ENCODE measurements around the gene PITRM1. TPM values are rescaled to one million over a fixed set of nuclear protein-coding genes. Genes with fewer than 3 reads are reported as not detected.
"Not testable (repeated sequence)": the region's sequence is repeated elsewhere in the genome, so short reads cannot be mapped to it uniquely, and the experiment has no call there.

PITRM1 gene
- polyA plus RNA-seq (62.2 and 77.2 TPM in 2 replicates), polyA minus RNA-seq (69.6 and 75.7 TPM in 2 replicates)

- Histone ChIP-seq H3F3A (ENCODE audit: insufficient read depth, low read length, poor library complexity, severe bottlenecking) (no peaks in the 10 kb centered on the region), H3K4me2 (ENCODE audit: low read length) (peak within 1 kb of the TSS; percentile 62), H3K4me3 (ENCODE audit: low read length) (peak within 1 kb of the TSS; percentile 96), H3K9me3 (ENCODE audit: low read length) (no peaks in the 10 kb centered on the region), H3K36me3 (ENCODE audit: insufficient read depth, low read length) (no peaks in the 10 kb centered on the region), H3K9ac (ENCODE audit: low read length) (peak within 1 kb of the TSS; percentile 87), H2AFZ (ENCODE audit: low read depth, low read length) (peak within 1 kb of the TSS; percentile 79), H3K27ac (ENCODE audit: low read length) (peak within 1 kb of the TSS; percentile 79), H3K27me3 (ENCODE audit: insufficient read depth, low read depth, low read length) (no peaks in the 10 kb centered on the region), H3K9me2 (ENCODE audit: insufficient read depth, low read length) (no peaks in the 10 kb centered on the region), H4K20me1 (ENCODE audit: insufficient read depth) (no peaks in the 10 kb centered on the region), H3K79me2 (replicated peaks; ENCODE audit: insufficient read depth, low read length) (peaks cover 3% of the 10 kb centered on the region)
- no peak for TF ChIP-seq EZH2 (IDR thresholded peaks at IDR 0.05; ENCODE audit: borderline replicate concordance, insufficient read depth, low read length, poor library complexity, severe bottlenecking)
- TF ChIP-seq POLR2AphosphoS5 (IDR thresholded peaks at IDR 0.05): peak; percentile 99
- TF ChIP-seq MXI1 (conservative IDR thresholded peaks at IDR 0.05; ENCODE audit: poor library complexity, severe bottlenecking): peak; percentile 89
- no peak for TF ChIP-seq TAF1 (IDR thresholded peaks at IDR 0.05; ENCODE audit: low read depth)
- TF ChIP-seq REST (IDR thresholded peaks at IDR 0.05; ENCODE audit: borderline replicate concordance): peak; percentile 80
- TF ChIP-seq CTCF (IDR thresholded peaks at IDR 0.05; ENCODE audit: poor library complexity, severe bottlenecking): no peak
- peak; percentile 55 for TF ChIP-seq SMC3 (conservative IDR thresholded peaks at IDR 0.05; ENCODE audit: poor library complexity)
- peak; percentile 33 for TF ChIP-seq EP300 (conservative IDR thresholded peaks at IDR 0.05; ENCODE audit: poor library complexity, severe bottlenecking)
- peak; percentile 55 for TF ChIP-seq RAD21 (conservative IDR thresholded peaks at IDR 0.05)
Observed at GRCh38 chr10:3172446-3173170, at the start of gene PITRM1. TSS of gene PITRM1 (minus strand) at chr10:3172782. CDS start at chr10:3172772, 10 bp downstream.

- Histone ChIP-seq H3K27me3 (ENCODE audit: insufficient read depth, low read depth, low read length) (no peaks in the 10 kb centered on the region), H3K4me2 (ENCODE audit: low read length) (no peak overlapping the region), H3K79me2 (replicated peaks; ENCODE audit: insufficient read depth, low read length) (no peaks in the 10 kb centered on the region), H3K4me3 (ENCODE audit: low read length) (no peak overlapping the region), H3K36me3 (ENCODE audit: insufficient read depth, low read length) (no peaks in the 10 kb centered on the region), H4K20me1 (ENCODE audit: insufficient read depth) (no peaks in the 10 kb centered on the region), H3K9me2 (ENCODE audit: insufficient read depth, low read length) (no peaks in the 10 kb centered on the region), H2AFZ (ENCODE audit: low read depth, low read length) (no peak overlapping the region), H3K27ac (ENCODE audit: low read length) (no peak overlapping the region), H3K9ac (ENCODE audit: low read length) (no peak overlapping the region), H3F3A (ENCODE audit: insufficient read depth, low read length, poor library complexity, severe bottlenecking) (no peaks in the 10 kb centered on the region), H3K9me3 (ENCODE audit: low read length) (no peaks in the 10 kb centered on the region)
- no peak for TF ChIP-seq EZH2 (IDR thresholded peaks at IDR 0.05; ENCODE audit: borderline replicate concordance, insufficient read depth, low read length, poor library complexity, severe bottlenecking)
- TF ChIP-seq POLR2AphosphoS5 (IDR thresholded peaks at IDR 0.05): no peak
- no peak for TF ChIP-seq MXI1 (conservative IDR thresholded peaks at IDR 0.05; ENCODE audit: poor library complexity, severe bottlenecking)
- TF ChIP-seq EP300 (conservative IDR thresholded peaks at IDR 0.05; ENCODE audit: poor library complexity, severe bottlenecking): no peak
- TF ChIP-seq RAD21 (conservative IDR thresholded peaks at IDR 0.05): peak; percentile 29
- peak; percentile 41 for TF ChIP-seq SMC3 (conservative IDR thresholded peaks at IDR 0.05; ENCODE audit: poor library complexity)
- no peak for TF ChIP-seq TAF1 (IDR thresholded peaks at IDR 0.05; ENCODE audit: low read depth)
- TF ChIP-seq CTCF (IDR thresholded peaks at IDR 0.05; ENCODE audit: poor library complexity, severe bottlenecking): peak; percentile 24
- no peak for TF ChIP-seq REST (IDR thresholded peaks at IDR 0.05; ENCODE audit: borderline replicate concordance)
Observed at GRCh38 chr10:3222068-3222467, 49.5 kb upstream of the PITRM1 start.

- H3K27ac ChIP-seq (ENCODE audit: low read length); H3K4me2 ChIP-seq (ENCODE audit: low read length); H3F3A ChIP-seq (ENCODE audit: insufficient read depth, low read length, poor library complexity, severe bottlenecking); H3K9ac ChIP-seq (ENCODE audit: low read length); H3K27me3 ChIP-seq (ENCODE audit: insufficient read depth, low read depth, low read length); H3K79me2 ChIP-seq (replicated peaks; ENCODE audit: insufficient read depth, low read length); H2AFZ ChIP-seq (ENCODE audit: low read depth, low read length); H3K9me2 ChIP-seq (ENCODE audit: insufficient read depth, low read length); H4K20me1 ChIP-seq (ENCODE audit: insufficient read depth); H3K9me3 ChIP-seq (ENCODE audit: low read length); H3K4me3 ChIP-seq (ENCODE audit: low read length); H3K36me3 ChIP-seq (ENCODE audit: insufficient read depth, low read length): not testable (repeated sequence)
Observed at GRCh38 chr10:3221601-3222000, 49.0 kb upstream of the PITRM1 start.

Measured in neural cell (in vitro differentiated cells).